Breast epithelium (tissue), 4 donors: Measurements from ENCODE around the gene CHKB. TPM values are rescaled to one million over a fixed set of nuclear protein-coding genes. Genes with fewer than 3 reads are reported as not detected.
"Not testable (repeated sequence)": the region's sequence is repeated elsewhere in the genome, so short reads cannot be mapped to it uniquely, and the experiment has no call there.

ENCODE experiments used
- DNase-seq, 2 donors: peaks; one replicate each; pipeline ENCODE4 v3.0.0-alpha.2; 2019; ENCODE audit warnings: low spot score in 2 of 2
- H3K27ac ChIP-seq, 2 donors: fragments of 200-600 bp; sonication (generic) in 1 of 2; one replicate each; pipeline ENCODE4 v1.5.1; 2016 to 2019; ENCODE audit warnings: mild to moderate bottlenecking in 1 of 2
- H3K27me3 ChIP-seq, 2 donors: fragments of 200-600 bp; sonication (generic) in 1 of 2; one replicate each; pipeline versions ENCODE4 v1.5.1 to v1.6.0; 2017 to 2019; ENCODE audit warnings: control low read depth in 1 of 2, mild to moderate bottlenecking in 1 of 2
- H3K36me3 ChIP-seq: fragments of 200-600 bp; one replicate; pipeline ENCODE4 v1.5.1; 2019
- H3K4me1 ChIP-seq, 2 donors: fragments of 200-600 bp; sonication (generic); one replicate each; pipeline ENCODE4 v1.5.1; 2016 to 2019; ENCODE audit warnings: control low read depth in 1 of 2
- H3K4me3 ChIP-seq, 3 donors: fragments of 200-600 bp; sonication (generic); 1 replicate in 2 of 3; 2 replicates in 1 of 3; pipeline ENCODE4 v1.5.1; 2016 to 2019; ENCODE audit warnings: mild to moderate bottlenecking in 3 of 3, moderate library complexity in 2 of 3
- H3K9me3 ChIP-seq, 2 donors: fragments of 200-600 bp; sonication (generic) in 1 of 2; one replicate each; pipeline ENCODE4 v1.5.1; 2016 to 2019; ENCODE audit warnings: control low read depth in 1 of 2
- CTCF ChIP-seq, 3 donors: fragments of 450-650 bp; IDR thresholded peaks; one replicate each; pipeline ENCODE4 v1.5.1; 2016 to 2017; ENCODE audit warnings: antibody characterized with exemption in 3 of 3, mild to moderate bottlenecking in 3 of 3, moderate library complexity in 3 of 3
- POLR2A ChIP-seq: fragments of 450-650 bp; IDR thresholded peaks from one replicate; pipeline ENCODE4 v1.6.1; 2016; ENCODE audit warnings: antibody characterized with exemption, mild to moderate bottlenecking, moderate library complexity
- POLR2AphosphoS5 ChIP-seq, 3 donors: sonication (generic); formaldehyde crosslinking; IDR thresholded peaks; one replicate each; pipeline ENCODE4 v1.6.1; 2017; ENCODE audit warnings: antibody characterized with exemption in 3 of 3
- intact Hi-C: fragments of 100-400 bp; cut with DNase I; formaldehyde crosslinking; loops from one replicate; pipeline ENCODE4 v1.15.1; 2023; ENCODE audit warnings: low total_unique reads
- total RNA-seq, 3 donors: library from RNA; depleted of rRNA; stranded (reverse); fragments of >200 nt; gene quantifications; one replicate each; pipeline ENCODE4 v1.1.0, GENCODE V29; 2016

The CHKB gene
- total RNA-seq, 3 donors from 2014 or later: 53.9 to 77.6 (median 71.4) TPM

DNA sequence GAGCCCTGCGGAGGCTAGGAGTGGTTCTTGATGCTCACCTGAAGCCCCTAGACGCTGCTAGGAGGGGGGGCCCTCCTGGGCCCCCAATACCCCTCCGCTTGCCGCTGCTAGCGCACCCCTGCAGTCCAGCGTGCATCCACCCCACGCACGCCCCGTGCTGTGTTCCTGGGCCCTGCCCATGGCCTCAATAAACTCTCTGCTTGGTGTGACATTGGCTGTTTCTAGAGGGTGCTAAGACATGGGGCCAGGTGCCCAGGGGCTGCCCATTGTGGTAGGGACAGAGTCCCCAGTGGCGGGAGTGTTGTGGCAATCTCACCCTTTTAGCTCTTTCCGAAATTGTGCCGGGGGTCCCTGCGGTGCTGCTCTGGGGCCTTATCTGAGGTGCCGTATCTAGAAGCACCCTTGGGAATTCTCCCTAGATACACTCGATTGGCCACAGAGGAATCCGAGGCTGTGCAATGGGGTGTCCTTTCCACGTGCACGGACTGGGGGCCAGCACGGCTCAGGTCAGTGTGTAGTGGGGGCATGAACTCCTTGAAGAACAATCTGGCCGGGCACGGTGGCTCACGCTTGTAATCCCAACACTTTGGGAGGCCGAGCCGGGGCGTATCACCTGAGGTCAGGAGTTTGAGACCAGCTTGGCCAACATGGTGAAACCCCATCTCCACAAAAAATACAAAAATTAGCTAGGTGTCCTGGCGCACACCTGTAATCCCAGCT lies 28.9 kb upstream of the CHKB start:
- H3K4me3 ChIP-seq: no peak overlapping the region
- TF ChIP-seq POLR2A: no peak
- no peak for TF ChIP-seq CTCF (IDR thresholded peaks at IDR 0.05)
- no peak for TF ChIP-seq POLR2AphosphoS5 (IDR thresholded peaks at IDR 0.05)
- no peaks in the 10 kb centered on the region for H3K27me3 ChIP-seq
- DNase-seq: peak in 1 of 2 donors; percentile 33
- no peaks in the 10 kb centered on the region for H3K4me1 ChIP-seq
- intact Hi-C loops: no loop called here
- no peaks in the 10 kb centered on the region for H3K36me3 ChIP-seq
- no peak overlapping the region for H3K27ac ChIP-seq
- no peaks in the 10 kb centered on the region for H3K9me3 ChIP-seq

GRCh38 chr22:50610581-50610980 lies 27.9 kb upstream of the CHKB start:
- TF ChIP-seq POLR2AphosphoS5 (IDR thresholded peaks at IDR 0.05): no peak
- no peak for TF ChIP-seq POLR2A
- no peak for TF ChIP-seq CTCF (IDR thresholded peaks at IDR 0.05)
- Histone ChIP-seq H3K9me3 (no peaks in the 10 kb centered on the region), H3K36me3 (no peaks in the 10 kb centered on the region), H3K4me1 (no peaks in the 10 kb centered on the region), H3K27ac (no peak overlapping the region), H3K27me3 (no peaks in the 10 kb centered on the region), H3K4me3 (no peak overlapping the region)
- DNase-seq: peak in 1 of 2 donors; percentile 33
- intact Hi-C loops: no loop called here

DNA sequence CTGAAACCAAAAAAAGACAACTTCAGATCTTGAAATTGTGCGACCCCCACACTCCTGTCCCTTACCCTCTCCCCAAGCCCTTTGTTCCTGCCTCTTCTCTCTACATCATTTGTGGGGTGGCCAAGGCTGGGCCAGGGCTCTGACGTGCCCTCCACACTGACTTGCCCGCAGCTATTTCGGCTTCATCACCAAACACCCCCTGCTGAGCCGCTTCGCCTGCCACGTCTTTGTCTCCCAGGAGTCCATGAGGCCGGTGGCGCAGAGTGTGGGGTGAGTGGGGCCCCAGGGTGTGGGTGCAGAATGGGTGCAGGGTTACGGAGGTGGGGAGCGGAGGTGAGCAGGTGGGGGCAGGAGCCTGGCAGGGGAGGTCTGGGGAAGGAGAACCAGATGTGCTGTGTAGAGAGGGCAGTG lies 27.4 kb upstream of the CHKB start:
- DNase-seq: peak in 1 of 2 donors; percentile 39
- H3K9me3 ChIP-seq: no peaks in the 10 kb centered on the region
- H3K4me1 ChIP-seq: no peaks in the 10 kb centered on the region
- no peaks in the 10 kb centered on the region for H3K36me3 ChIP-seq
- intact Hi-C loops: no loop called here
- H3K27ac ChIP-seq: no peak overlapping the region
- no peak overlapping the region for H3K4me3 ChIP-seq
- no peaks in the 10 kb centered on the region for H3K27me3 ChIP-seq
- TF ChIP-seq CTCF (IDR thresholded peaks at IDR 0.05) (no peak), POLR2A (no peak), POLR2AphosphoS5 (IDR thresholded peaks at IDR 0.05) (no peak)

DNA sequence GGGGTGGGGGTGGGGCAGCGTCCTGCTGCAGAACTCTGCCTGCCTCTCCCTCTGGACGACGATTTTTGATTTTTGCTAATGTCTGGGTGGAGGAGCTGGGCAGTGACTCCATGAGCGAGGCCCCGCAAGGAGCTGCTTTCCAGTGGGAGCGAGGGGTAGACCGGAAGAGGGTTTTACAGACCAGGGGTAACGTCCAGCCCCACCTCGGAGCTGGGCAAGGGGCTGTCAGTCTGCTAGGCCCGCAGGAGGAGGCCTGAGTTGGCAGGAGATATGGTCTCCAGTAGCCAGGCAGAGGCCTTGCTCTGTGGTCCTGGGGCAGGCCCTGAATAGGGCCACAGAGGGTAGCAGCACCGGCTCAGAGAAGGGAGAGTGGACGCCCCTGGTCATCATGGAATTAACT lies 26.9 kb upstream of the CHKB start:
- Histone ChIP-seq H3K4me3 (no peak overlapping the region), H3K27me3 (no peaks in the 10 kb centered on the region), H3K4me1 (no peaks in the 10 kb centered on the region), H3K27ac (no peak overlapping the region), H3K36me3 (no peaks in the 10 kb centered on the region), H3K9me3 (no peaks in the 10 kb centered on the region)
- intact Hi-C loops: no loop called here
- peak in 1 of 2 donors; percentile 35 for DNase-seq
- TF ChIP-seq CTCF (IDR thresholded peaks at IDR 0.05): no peak
- TF ChIP-seq POLR2AphosphoS5 (IDR thresholded peaks at IDR 0.05): no peak
- TF ChIP-seq POLR2A: no peak

- H3K27me3 ChIP-seq: no peaks in the 10 kb centered on the region
- intact Hi-C loops: no loop called here
- TF ChIP-seq CTCF (IDR thresholded peaks at IDR 0.05) (no peak), POLR2A (no peak), POLR2AphosphoS5 (IDR thresholded peaks at IDR 0.05) (no peak)
- H3K4me3 ChIP-seq: no peak overlapping the region
- H3K36me3 ChIP-seq: no peaks in the 10 kb centered on the region
- no peak overlapping the region for H3K27ac ChIP-seq
- H3K9me3 ChIP-seq: no peaks in the 10 kb centered on the region
- no peaks in the 10 kb centered on the region for H3K4me1 ChIP-seq
- peak in 1 of 2 donors; percentile 41 for DNase-seq
Measured at GRCh38 chr22:50608996-50609395, 26.3 kb upstream of the CHKB start.

DNA sequence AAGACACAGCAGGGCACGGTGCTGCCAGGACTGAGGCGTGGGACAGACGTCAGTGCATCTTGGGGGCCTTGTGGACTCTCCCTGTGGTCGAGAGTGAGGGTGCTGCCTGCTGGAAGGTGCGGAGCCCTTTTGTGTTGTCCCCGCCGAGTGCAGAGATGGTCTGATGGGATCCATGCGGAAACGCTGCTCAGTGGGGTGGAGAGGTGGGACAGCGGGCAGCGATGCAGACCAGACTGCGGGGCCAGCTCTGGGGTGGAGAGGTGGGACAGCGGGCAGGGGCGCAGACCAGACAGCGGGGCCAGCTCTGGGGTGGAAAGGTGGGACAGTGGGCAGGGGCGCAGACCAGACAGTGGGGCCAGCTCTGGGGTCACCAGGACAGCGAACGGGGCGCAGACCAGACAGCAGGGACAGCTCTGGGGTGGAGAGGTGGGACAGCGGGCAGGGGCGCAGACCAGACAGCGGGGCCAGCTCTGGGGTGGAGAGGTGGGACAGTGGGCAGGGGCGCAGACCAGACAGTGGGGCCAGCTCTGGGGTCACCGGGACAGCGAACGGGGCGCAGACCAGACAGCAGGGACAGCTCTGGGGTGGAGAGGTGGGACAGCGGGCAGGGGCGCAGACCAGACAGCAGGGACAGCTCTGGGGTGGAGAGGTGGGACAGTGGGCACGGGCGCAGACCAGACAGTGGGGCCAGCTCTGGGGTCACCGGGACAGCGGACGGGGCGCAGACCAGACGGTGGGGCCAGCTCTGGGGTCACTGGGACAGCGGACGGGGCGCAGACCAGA lies 25.6 kb upstream of the CHKB start:
- intact Hi-C loops, H3K27me3 ChIP-seq, H3K4me1 ChIP-seq, H3K4me3 ChIP-seq, H3K36me3 ChIP-seq, H3K9me3 ChIP-seq, H3K27ac ChIP-seq: not testable (repeated sequence)
- DNase-seq: peak in 1 of 2 donors; percentile 30
